IMR-90 (cell line): ENCODE data around the gene TALDO1. TPM values are rescaled to one million over a fixed set of nuclear protein-coding genes. Genes with fewer than 3 reads are reported as not detected.

Source experiments
- ATAC-seq: fragments of 200-7000 bp; cut with Tn5 transposase; 2 replicates; pipeline ENCODE4 v1.9.1; 2020; ENCODE audit warnings: low read depth, mild to moderate bottlenecking, moderate library complexity
- BruUV-seq: library from RNA; stranded (reverse); fragments of 400-500 nt; replicated peaks from 2 replicates; lab custom pipeline; 2021; lab: Mats Ljungman, UMichigan
- CTCF ChIA-PET: fragments of 300-600 bp; formaldehyde crosslinking; extraction: SDS; loops from one replicate; lab custom pipeline; 2021; ENCODE audit warnings: antibody characterized with exemption; lab: Yijun Ruan, JAX
- POLR2A ChIA-PET: fragments of 300-600 bp; sonication (Branson Sonifier 250); formaldehyde crosslinking; loops from one replicate; lab custom pipeline; 2022; ENCODE audit warnings: antibody characterized with exemption; ENCODE audit not compliant: unreplicated experiment; lab: Charles Lee
- DNase-seq: peaks from one replicate; pipeline ENCODE4 v3.0.0; 2013
- H2AFZ ChIP-seq: replicated peaks from 2 replicates; pipeline ENCODE3; 2013; ENCODE audit warnings: low read length, mild to moderate bottlenecking; ENCODE audit not compliant: poor library complexity
- H2AK5ac ChIP-seq: 2 replicates; pipeline ENCODE4 v1.6.1; 2013; ENCODE audit warnings: low read depth, low read length, inconsistent platforms
- H2AK9ac ChIP-seq: replicated peaks from 2 replicates; pipeline ENCODE3; 2013; ENCODE audit warnings: mild to moderate bottlenecking, low read depth, low read length, moderate library complexity; ENCODE audit not compliant: poor library complexity
- H2BK120ac ChIP-seq: 2 replicates; pipeline ENCODE4 v1.6.1; 2013; ENCODE audit warnings: low read depth, low read length, inconsistent platforms
- H2BK15ac ChIP-seq: 3 replicates; pipeline ENCODE4 v1.6.1; 2013; ENCODE audit warnings: low read depth, low read length, inconsistent platforms
- H2BK20ac ChIP-seq: 2 replicates; pipeline ENCODE4 v1.6.1; 2013; ENCODE audit warnings: low read depth, mild to moderate bottlenecking, inconsistent platforms, low read length, moderate library complexity
- H2BK5ac ChIP-seq: 2 replicates; pipeline ENCODE4 v1.6.1; 2013; ENCODE audit warnings: mild to moderate bottlenecking, low read depth, low read length, inconsistent platforms; ENCODE audit not compliant: poor library complexity, severe bottlenecking
- H3K14ac ChIP-seq: replicated peaks from 2 replicates; pipeline ENCODE4 v1.6.1; 2013; ENCODE audit warnings: low read depth, low read length, inconsistent platforms
- H3K18ac ChIP-seq: 2 replicates; pipeline ENCODE4 v1.6.1; 2013; ENCODE audit warnings: low read depth, low read length, control low read depth
- H3K23ac ChIP-seq: 2 replicates; pipeline ENCODE4 v1.6.1; 2013; ENCODE audit warnings: low read depth, low read length, inconsistent platforms
- H3K27ac ChIP-seq: 2 replicates; pipeline ENCODE4 v1.5.1; 2013; ENCODE audit warnings: mild to moderate bottlenecking, control low read depth, low read length; ENCODE audit not compliant: insufficient read depth
- H3K27me3 ChIP-seq: 2 replicates; pipeline ENCODE4 v1.6.1; 2013; ENCODE audit warnings: low read length; ENCODE audit not compliant: control insufficient read depth, insufficient read depth
- H3K36me3 ChIP-seq: 2 replicates; pipeline ENCODE4 v1.6.1; 2013; ENCODE audit warnings: low read length, mixed read lengths; ENCODE audit not compliant: control insufficient read depth, insufficient read depth
- H3K4ac ChIP-seq: 2 replicates; pipeline ENCODE4 v1.6.1; 2013; ENCODE audit warnings: low read depth, low read length, inconsistent platforms
- H3K4me1 ChIP-seq: 2 replicates; pipeline ENCODE4 v1.6.1; 2013; ENCODE audit warnings: low read length, mixed read lengths; ENCODE audit not compliant: control insufficient read depth, insufficient read depth
- H3K4me2 ChIP-seq: 2 replicates; pipeline ENCODE4 v1.6.1; 2013; ENCODE audit warnings: low read depth, mild to moderate bottlenecking, control low read depth, low read length, moderate library complexity
- H3K4me3 ChIP-seq: 2 replicates; pipeline ENCODE4 v1.5.1; 2013; ENCODE audit warnings: low read depth, mild to moderate bottlenecking, control low read depth, low read length, moderate library complexity; ENCODE audit not compliant: insufficient read depth
- H3K56ac ChIP-seq: 2 replicates; pipeline ENCODE4 v1.6.1; 2013; ENCODE audit warnings: low read length, inconsistent platforms; ENCODE audit not compliant: insufficient read depth; ENCODE audit errors: extremely low read depth
- H3K79me1 ChIP-seq, 2 experiments: 2 replicates each; pipeline ENCODE4 v1.6.1; 2013; ENCODE audit warnings: low read length in 2 of 2, inconsistent platforms in 1 of 2, low read depth in 1 of 2
- H3K9ac ChIP-seq: 2 replicates; pipeline ENCODE4 v1.6.1; 2013; ENCODE audit warnings: low read depth, low read length, control low read depth
- H3K9me1 ChIP-seq: 2 replicates; pipeline ENCODE4 v1.6.1; 2013; ENCODE audit warnings: low read length, inconsistent platforms; ENCODE audit not compliant: insufficient read depth
- H3K9me3 ChIP-seq: 2 replicates; pipeline ENCODE4 v1.6.1; 2013; ENCODE audit warnings: low read length; ENCODE audit not compliant: control insufficient read depth, insufficient read depth
- H4K20me1 ChIP-seq: 2 replicates; pipeline ENCODE4 v1.6.1; 2013; ENCODE audit warnings: low read length, inconsistent platforms; ENCODE audit not compliant: insufficient read depth
- H4K5ac ChIP-seq: 2 replicates; pipeline ENCODE4 v1.6.1; 2013; ENCODE audit warnings: mild to moderate bottlenecking, low read depth, low read length, control low read depth
- H4K8ac ChIP-seq, 2 experiments: 2 replicates each; pipeline ENCODE4 v1.6.1; 2013; ENCODE audit warnings: low read depth in 2 of 2, low read length in 2 of 2, control low read depth in 1 of 2, inconsistent platforms in 1 of 2
- H4K91ac ChIP-seq: 2 replicates; pipeline ENCODE4 v1.6.1; 2013; ENCODE audit warnings: low read depth, low read length, inconsistent platforms; ENCODE audit not compliant: insufficient read depth
- CEBPB ChIP-seq: IDR thresholded peaks from 2 replicates; pipeline ENCODE4 v1.6.1; 2012; ENCODE audit warnings: low read depth, low read length, improper control_type of control experiment
- CTCF ChIP-seq: conservative IDR thresholded peaks from 2 replicates; pipeline ENCODE4 v1.5.1; 2012; ENCODE audit warnings: mild to moderate bottlenecking, low read depth, low read length, improper control_type of control experiment
- ELK1 ChIP-seq: fragments of 150-350 bp; IDR thresholded peaks from 2 replicates; pipeline ENCODE4 v1.6.1; 2016; ENCODE audit warnings: low read depth, mild to moderate bottlenecking, low read length, moderate library complexity, borderline replicate concordance
- FOS ChIP-seq: fragments of 150-350 bp; IDR thresholded peaks from 2 replicates; pipeline ENCODE4 v1.6.1; 2016; ENCODE audit warnings: low read depth, low read length
- NFE2L2 ChIP-seq: fragments of 150-350 bp; IDR thresholded peaks from 2 replicates; pipeline ENCODE4 v1.6.1; 2016; ENCODE audit warnings: low read depth, mild to moderate bottlenecking, low read length
- RAD21 ChIP-seq: IDR thresholded peaks from 2 replicates; pipeline ENCODE4 v1.6.1; 2012; ENCODE audit warnings: low read length, improper control_type of control experiment
- SMC3 ChIP-seq: fragments of 150-350 bp; IDR thresholded peaks from 2 replicates; pipeline ENCODE4 v1.6.1; 2016; ENCODE audit warnings: low read depth, mild to moderate bottlenecking, antibody characterized with exemption, low read length, moderate library complexity
- WGBS, 2 experiments: methylation state at CpG; one replicate each; pipeline versions ENCODE4 v1.1.5 to v1.1.7; 2013; ENCODE audit warnings: missing lambda C conversion rate in 2 of 2; ENCODE audit not compliant: insufficient read length in 1 of 2; ENCODE audit errors: extremely low coverage in 2 of 2; 5-methylcytosine and 5-hydroxymethylcytosine counted together
- dilution Hi-C: fragments of 300-500 bp; cut with HindIII; formaldehyde crosslinking; loops from one replicate; pipeline ENCODE4 v1.14.3; 2018; ENCODE audit warnings: low sequenced_read_pairs; ENCODE audit not compliant: unreplicated experiment
- in situ Hi-C: fragments of 300-500 bp; cut with MboI; formaldehyde crosslinking; loops from 3 replicates; pipeline ENCODE4 v1.14.3; 2019; ENCODE audit warnings: low sequenced_read_pairs, inconsistent platforms, mixed read lengths
- intact Hi-C: fragments of 100-400 bp; cut with micrococcal nuclease; formaldehyde crosslinking; loops from 2 replicates; pipeline ENCODE4 v1.10.0; 2022
- polyA plus RNA-seq, 3 experiments: library from polyadenylated mRNA; depleted of rRNA; stranded (reverse); fragments of >200 nt; gene quantifications; 2 replicates each; pipeline ENCODE4 v1.2.3, GENCODE V29; 2012; ENCODE audit warnings: low replicate concordance in 1 of 3
- total RNA-seq: library from RNA; depleted of rRNA; stranded (reverse); fragments of >200 nt; gene quantifications from 2 replicates; pipeline ENCODE4 v1.2.3, GENCODE V29; 2012

Gene TALDO1
- total and polyA plus RNA-seq, 2 of the 4 experiments (the other 2 are of a cell fraction): 147 to 210 TPM

GRCh38 chr11:770642-771616 is 23.7 kb downstream of the TALDO1 start (continued):
- TF ChIP-seq SMC3 (no peak), FOS (no peak)

GRCh38 chr11:771617-772204 is 24.4 kb downstream of the TALDO1 start:
- no peak overlapping the region for H3K56ac ChIP-seq
- H2AFZ ChIP-seq: no peak overlapping the region
- H2AK9ac ChIP-seq: no peak overlapping the region
- no peak overlapping the region for H3K23ac ChIP-seq
- no peak overlapping the region for H3K14ac ChIP-seq
- ChIA-PET CTCF (no interaction called here), POLR2A (interaction anchor here (0.5 kb wide), 1 partner anchor 32 kb away, joined by 7 read pairs; no protein-coding TSS in a partner anchor)
- dilution Hi-C loops: no loop called here
- no peak for DNase-seq
- peaks cover 9 to 62% of the 10 kb centered on the region in 2 experiments for H3K79me1 ChIP-seq
- no peaks in the 10 kb centered on the region for H3K9me3 ChIP-seq
- WGBS, 2 experiments: 91% methylated on average over 6 of the region's 15 CpGs; no CpG with 5 or more reads in 1 of the 2 experiments
- no peak overlapping the region for H3K4me2 ChIP-seq
- H3K9me1 ChIP-seq: peaks cover 8% of the 10 kb centered on the region; the same call in 1 of the 2 replicates
- H4K8ac ChIP-seq: no peak overlapping the region
- no peak for ATAC-seq
- no TSS peak for BruUV-seq
- in situ Hi-C loops: no loop called here
- no peak overlapping the region for H3K18ac ChIP-seq
- intact Hi-C loops: no loop called here
- no peak overlapping the region for H2AK5ac ChIP-seq
- H3K27ac ChIP-seq: no peak overlapping the region
- TF ChIP-seq CTCF: no peak
- TF ChIP-seq CEBPB: no peak
- TF ChIP-seq NFE2L2: no peak
- TF ChIP-seq RAD21: no peak
- no peak for TF ChIP-seq ELK1
- peaks cover 46% of the 10 kb centered on the region for H3K36me3 ChIP-seq
- no peak overlapping the region for H3K4me3 ChIP-seq
- H2BK20ac ChIP-seq: no peak overlapping the region
- H2BK5ac ChIP-seq: no peak overlapping the region
- no peak overlapping the region for H2BK120ac ChIP-seq
- H3K4ac ChIP-seq: no peak overlapping the region
- H4K91ac ChIP-seq: no peak overlapping the region
- no peak overlapping the region for H3K9ac ChIP-seq
- H3K27me3 ChIP-seq: no peaks in the 10 kb centered on the region
- peaks cover 65% of the 10 kb centered on the region for H4K20me1 ChIP-seq
- H2BK15ac ChIP-seq: no peak overlapping the region
- no peak overlapping the region for H4K5ac ChIP-seq
- peaks cover 9% of the 10 kb centered on the region for H3K4me1 ChIP-seq
